Ovary (tissue), 9 donors: ENCODE data around the gene BRIP1. TPM values are rescaled to one million over a fixed set of nuclear protein-coding genes. Genes with fewer than 3 reads are reported as not detected.

Experiments
- DNase-seq, 5 donors: peaks; one replicate each; pipeline ENCODE4 v3.0.0-alpha.2; 2019 to 2020
- H3K27ac ChIP-seq, 2 donors: fragments of 200-600 bp; one replicate each; pipeline versions ENCODE4 v1.5.1 to v1.8.0; 2019 to 2022
- H3K27me3 ChIP-seq: fragments of 200-600 bp; one replicate; pipeline ENCODE4 v1.8.0; 2022
- H3K36me3 ChIP-seq: fragments of 200-600 bp; sonication (generic); one replicate; pipeline ENCODE4 v1.5.1; 2019
- H3K4me1 ChIP-seq: one replicate; pipeline ENCODE4 v1.8.1; 2013; ENCODE audit warnings: mild to moderate bottlenecking, moderate library complexity; ENCODE audit not compliant: insufficient read depth
- H3K4me3 ChIP-seq: fragments of 200-600 bp; sonication (generic); one replicate; pipeline ENCODE4 v1.5.1; 2017
- H3K9me3 ChIP-seq, 2 donors: fragments of 200-600 bp in 1 of 2; sonication (generic) in 1 of 2; one replicate each; pipeline versions ENCODE4 v1.5.1 to v1.8.1; 2013 to 2019; ENCODE audit warnings: mild to moderate bottlenecking in 1 of 2, moderate library complexity in 1 of 2
- CTCF ChIP-seq, 3 donors: fragments of 450-650 bp in 2 of 3; fragments of 200-600 bp in 1 of 3; IDR thresholded peaks; one replicate each; pipeline versions ENCODE4 v1.5.1 to v1.8.0; 2016 to 2022; ENCODE audit warnings: antibody characterized with exemption in 3 of 3, mild to moderate bottlenecking in 1 of 3
- EP300 ChIP-seq: sonication (generic); formaldehyde crosslinking; IDR thresholded peaks from one replicate; pipeline ENCODE4 v1.6.1; 2017; ENCODE audit warnings: antibody characterized with exemption
- POLR2A ChIP-seq: fragments of 450-650 bp; IDR thresholded peaks from one replicate; pipeline ENCODE4 v1.6.1; 2017; ENCODE audit warnings: antibody characterized with exemption, mild to moderate bottlenecking, moderate library complexity
- WGBS, 3 donors: extraction: QIAGEN DNeasy Blood & Tissue Kit in 1 of 3; methylation state at CpG; one replicate each; pipeline versions ENCODE4 v1.1.5 to v1.1.7; 2013 to 2017; 5-methylcytosine and 5-hydroxymethylcytosine counted together
- intact Hi-C, 4 donors: fragments of 100-400 bp; cut with DNase I; formaldehyde crosslinking; loops; one replicate each; pipeline versions ENCODE4 v1.11.0 to v1.15.1; 2022 to 2023
- polyA plus RNA-seq, 2 donors: library from polyadenylated mRNA; stranded (reverse); fragments of 200-250 nt in 1 of 2; fragments of 350-450 nt in 1 of 2; fragmentation: Illumina TruSeq in 1 of 2; extraction: RNeasy Lipid Tissue Mini Kit (QIAGEN cat#74804) in 1 of 2; gene quantifications; one replicate each; pipeline ENCODE4 v1.2.3, GENCODE V29; 2013 to 2014
- total RNA-seq, 7 donors: library from RNA; depleted of rRNA in 2 of 7; stranded (reverse); fragments of >200 nt in 2 of 7; fragmentation: NEBNext Ultra II Directional in 3 of 7; extraction: Animal tissue kit (Norgen Biotek cat#: 25700) in 3 of 7; gene quantifications; one replicate each; pipeline versions ENCODE4 v1.1.0 to v1.2.4, GENCODE V29; 2016 to 2023
- donor health status: DM: no; HTN: no; CAD: no; lungs with moderate emphysema.
- donor health status: DM: no; HTN: no; CAD: no.
- donor health status: Bipolar disorder and iron deficiency.
- donor health status: DM: yes; HTN: yes; CAD: no.
- donor health status: DM: no; HTN: no; CAD: no.
- donor health status: DM: yes; HTN: yes; CAD: no.

Gene BRIP1
- total and polyA plus RNA-seq, 9 donors, result 0.11 to 2.3 (median 1.1) TPM

DNA sequence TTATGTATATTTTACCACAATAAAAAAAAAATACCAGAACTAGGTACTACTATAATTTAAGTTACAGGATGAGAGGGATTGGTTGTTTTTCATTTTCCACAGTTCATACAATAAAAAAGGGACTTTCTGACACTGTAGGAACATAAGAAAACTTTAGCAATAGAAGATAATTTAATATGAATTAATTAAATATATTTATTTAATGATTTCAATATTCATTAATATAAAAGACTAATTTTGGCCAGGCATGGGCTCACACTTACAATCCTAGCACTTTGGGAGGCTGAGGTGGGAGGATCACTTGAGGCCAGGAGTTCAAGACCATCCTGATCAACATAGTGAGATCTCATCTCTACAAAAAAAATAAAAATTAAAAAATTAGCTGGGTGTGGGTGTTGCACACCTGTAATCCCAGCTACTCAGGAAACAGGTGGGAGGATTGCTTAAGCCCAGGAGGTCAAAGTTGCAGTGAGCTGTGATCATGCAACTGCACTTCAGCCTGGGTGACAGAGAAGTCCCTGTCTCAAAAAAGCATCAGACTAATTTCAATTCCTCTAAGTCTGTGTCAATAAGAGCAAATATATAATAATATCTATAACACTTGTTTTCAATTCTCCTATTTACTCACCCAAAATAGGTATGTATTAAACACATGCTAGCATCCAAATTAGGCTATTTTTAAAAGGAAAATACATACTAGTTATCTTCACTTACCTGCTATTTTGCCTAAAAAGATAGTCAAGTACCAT lies 79.6 kb downstream of the BRIP1 start:
- Histone ChIP-seq H3K9me3 (no peaks in the 10 kb centered on the region), H3K36me3 (no peaks in the 10 kb centered on the region), H3K27ac (no peak overlapping the region), H3K4me1 (no peaks in the 10 kb centered on the region), H3K4me3 (no peak overlapping the region), H3K27me3 (no peaks in the 10 kb centered on the region)
- TF ChIP-seq EP300 (no peak), POLR2A (no peak)
- intact Hi-C loops, result no loop called here
- no peak for DNase-seq

- Histone ChIP-seq H3K27ac (no peak overlapping the region), H3K9me3 (no peaks in the 10 kb centered on the region), H3K4me3 (no peak overlapping the region), H3K36me3 (no peaks in the 10 kb centered on the region), H3K27me3 (no peaks in the 10 kb centered on the region), H3K4me1 (no peaks in the 10 kb centered on the region)
- WGBS, 3 donors, result 97 to 98% (median 98%) methylated on average over 1 of the region's 1 CpG
- TF ChIP-seq EP300 (no peak), POLR2A (no peak), CTCF (IDR thresholded peaks at IDR 0.05) (no peak)
- intact Hi-C loops, result no loop called here
- DNase-seq, result no peak
Measured at GRCh38 chr17:61783120-61783519, 80.2 kb downstream of the BRIP1 start.

DNA sequence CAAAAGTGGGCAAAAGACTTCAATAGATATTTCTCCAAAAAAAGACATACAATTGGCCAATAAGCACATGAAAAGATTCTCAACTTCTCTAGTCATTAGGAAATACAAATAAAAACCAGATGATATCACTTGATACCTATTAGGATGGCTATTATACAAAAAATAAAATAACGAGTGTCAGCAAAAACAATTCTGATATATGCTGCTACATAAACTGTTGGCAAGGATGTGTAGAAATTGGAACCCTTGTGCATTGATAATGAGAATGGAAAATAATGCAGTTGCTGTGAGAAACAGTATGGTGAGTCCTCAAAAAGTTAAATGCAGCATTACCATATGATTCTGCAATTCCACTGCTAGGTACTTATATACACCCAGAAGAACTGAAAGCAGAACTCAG lies 80.6 kb downstream of the BRIP1 start:
- 66 to 88% (median 79%) methylated on average over 1 of the region's 1 CpG for WGBS, 3 donors
- intact Hi-C loops, result no loop called here
- H3K4me3 ChIP-seq, result no peak overlapping the region

GRCh38 chr17:61775364-61775763 lies 88.0 kb downstream of the BRIP1 start:
- 77 to 86% (median 78%) methylated on average over 2 of the region's 2 CpGs for WGBS, 3 donors
- intact Hi-C loops, result no loop called here

More for the DNA sequence above, 80.6 kb downstream of the BRIP1 start:
- H3K4me1 ChIP-seq, result no peaks in the 10 kb centered on the region
- H3K36me3 ChIP-seq, result no peaks in the 10 kb centered on the region
- no peak overlapping the region for H3K27ac ChIP-seq
- H3K9me3 ChIP-seq, result no peaks in the 10 kb centered on the region
- no peaks in the 10 kb centered on the region for H3K27me3 ChIP-seq
- no peak for DNase-seq
- TF ChIP-seq CTCF (IDR thresholded peaks at IDR 0.05) (no peak), EP300 (no peak), POLR2A (no peak)

More at GRCh38 chr17:61775364-61775763, 88.0 kb downstream of the BRIP1 start:
- no peak for DNase-seq
- no peaks in the 10 kb centered on the region for H3K36me3 ChIP-seq
- TF ChIP-seq EP300 (no peak), POLR2A (no peak), CTCF (IDR thresholded peaks at IDR 0.05) (no peak)
- H3K4me3 ChIP-seq, result no peak overlapping the region
- H3K27ac ChIP-seq, result no peak overlapping the region
- no peaks in the 10 kb centered on the region for H3K9me3 ChIP-seq
- H3K4me1 ChIP-seq, result no peaks in the 10 kb centered on the region
- no peaks in the 10 kb centered on the region for H3K27me3 ChIP-seq
